ENCODE measurements around the gene VWA5B2.

DNA sequence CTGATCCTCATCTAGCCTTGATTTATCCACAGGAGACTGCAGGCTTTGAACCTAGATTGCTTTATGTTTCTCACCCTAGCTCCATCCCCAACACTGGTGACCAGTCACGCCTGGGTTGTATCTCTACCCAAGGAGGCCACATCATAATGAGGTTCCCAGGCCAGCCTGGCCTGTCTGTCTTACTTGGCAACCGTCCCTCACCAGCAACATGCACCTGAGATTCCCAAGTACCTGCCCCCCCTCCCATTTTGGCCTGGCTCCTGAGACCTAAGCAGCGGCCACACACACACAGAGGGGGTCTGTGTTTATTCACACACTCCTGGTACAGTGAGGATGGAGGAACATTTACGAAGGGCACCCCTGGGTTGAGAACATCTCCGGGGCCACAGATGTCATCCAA lies 29.5 kb downstream of the VWA5B2 start:
- TF ChIP-seq TCF12 (IDR thresholded peaks at IDR 0.05; ENCODE audit: low read depth) (no peak), TAF1 (IDR thresholded peaks at IDR 0.05; ENCODE audit: low read depth) (no peak), EP300 (IDR thresholded peaks at IDR 0.05; ENCODE audit: borderline replicate concordance) (no peak), EGR1 (IDR thresholded peaks at IDR 0.05) (no peak), TEAD4 (IDR thresholded peaks at IDR 0.05) (no peak), CREB1 (IDR thresholded peaks at IDR 0.05; ENCODE audit: low read depth) (no peak), NFIC (IDR thresholded peaks at IDR 0.05) (no peak), YY1 (IDR thresholded peaks at IDR 0.05; ENCODE audit: low read depth) (no peak)
- TF ChIP-seq, protein P1, sequence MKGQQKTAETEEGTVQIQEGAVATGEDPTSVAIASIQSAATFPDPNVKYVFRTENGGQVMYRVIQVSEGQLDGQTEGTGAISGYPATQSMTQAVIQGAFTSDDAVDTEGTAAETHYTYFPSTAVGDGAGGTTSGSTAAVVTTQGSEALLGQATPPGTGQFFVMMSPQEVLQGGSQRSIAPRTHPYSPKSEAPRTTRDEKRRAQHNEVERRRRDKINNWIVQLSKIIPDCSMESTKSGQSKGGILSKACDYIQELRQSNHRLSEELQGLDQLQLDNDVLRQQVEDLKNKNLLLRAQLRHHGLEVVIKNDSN (IDR thresholded peaks at IDR 0.05) = no peak
